Amygdala (tissue), 56 donors: Measurements from ENCODE around the gene GMPR2.

ENCODE experiments used
- DNase-seq, 56 donors: peaks; one replicate each; lab custom pipeline; 2025; lab: John Stamatoyannopoulos, UW

GMPR2 gene

DNA sequence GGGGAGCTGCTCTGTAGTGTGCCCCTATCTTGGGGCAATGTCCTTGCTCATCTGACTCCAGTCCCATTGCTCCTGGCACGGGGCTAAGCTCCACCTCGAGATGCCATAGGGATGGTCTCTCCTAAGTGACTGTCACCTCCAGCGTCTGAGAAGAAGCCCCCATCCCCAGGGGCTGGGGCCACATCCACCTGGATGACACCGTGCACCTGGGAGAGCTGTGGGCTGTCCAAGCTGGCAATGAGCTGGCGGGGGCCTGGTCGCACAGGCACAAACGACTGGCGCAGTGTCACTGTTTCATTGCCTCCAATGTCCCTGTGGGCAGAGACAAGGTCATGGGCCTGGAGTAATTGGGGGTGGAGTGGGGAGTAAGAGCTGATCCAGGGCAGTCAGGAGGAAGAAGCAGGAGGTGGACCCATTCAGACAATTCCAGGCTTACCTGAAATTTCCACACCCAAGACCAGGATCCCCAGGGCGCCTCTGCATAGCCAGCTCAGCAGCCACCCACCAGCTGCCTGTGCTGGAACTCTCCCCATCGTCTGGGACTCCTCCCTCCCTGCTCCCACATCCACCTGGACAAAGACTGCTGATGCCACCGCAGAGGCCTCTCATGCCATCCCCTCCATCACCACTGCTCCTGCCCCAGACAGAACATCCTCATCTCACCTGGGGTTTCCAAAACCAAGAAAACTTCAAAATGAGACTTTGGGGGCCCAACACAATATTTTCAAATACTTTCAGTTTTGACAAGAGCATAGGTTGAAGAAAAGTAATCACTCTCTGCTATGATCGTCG is 16.7 kb downstream of the GMPR2 start:
- DNase-seq = no peak

DNA sequence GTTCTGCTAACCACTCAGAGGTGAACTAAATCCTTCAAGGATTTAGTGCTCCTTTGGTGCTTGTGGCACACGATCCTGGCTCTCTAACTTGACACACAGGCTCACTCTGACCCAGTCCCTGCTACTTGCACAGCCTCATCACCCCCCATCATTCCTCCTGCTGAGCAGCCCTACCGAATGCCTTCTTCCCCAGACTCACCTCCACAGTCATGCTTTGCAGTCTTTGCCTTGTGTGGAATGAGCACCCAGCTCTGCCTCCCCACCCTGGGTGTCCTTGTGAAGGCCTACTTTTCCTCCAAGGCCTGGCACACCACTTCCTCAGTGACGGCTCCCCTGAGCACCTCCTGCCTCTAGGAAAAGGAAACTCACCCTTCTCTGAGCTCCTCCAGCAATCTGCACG is 17.6 kb downstream of the GMPR2 start:
- no peak for DNase-seq

DNA sequence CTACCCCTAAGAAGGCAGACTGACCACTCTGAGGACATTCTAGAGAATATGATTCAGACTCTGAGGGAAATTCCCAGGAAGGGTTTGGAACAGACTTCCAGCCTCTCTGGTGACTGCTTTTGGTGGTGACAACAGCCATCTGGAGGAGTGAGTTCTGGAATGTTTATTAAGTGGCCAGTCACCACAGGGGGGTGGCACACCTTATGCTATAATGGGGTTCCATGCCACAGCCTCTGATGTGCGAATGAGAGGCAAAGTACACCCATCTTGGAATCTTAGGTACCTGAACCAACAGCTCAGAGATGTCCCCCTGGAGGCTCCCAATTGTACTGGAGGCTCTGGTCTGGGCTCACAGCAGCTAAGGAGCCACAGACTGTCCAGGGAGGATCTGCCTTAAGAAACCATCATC is 19.2 kb downstream of the GMPR2 start:
- no peak for DNase-seq

DNA sequence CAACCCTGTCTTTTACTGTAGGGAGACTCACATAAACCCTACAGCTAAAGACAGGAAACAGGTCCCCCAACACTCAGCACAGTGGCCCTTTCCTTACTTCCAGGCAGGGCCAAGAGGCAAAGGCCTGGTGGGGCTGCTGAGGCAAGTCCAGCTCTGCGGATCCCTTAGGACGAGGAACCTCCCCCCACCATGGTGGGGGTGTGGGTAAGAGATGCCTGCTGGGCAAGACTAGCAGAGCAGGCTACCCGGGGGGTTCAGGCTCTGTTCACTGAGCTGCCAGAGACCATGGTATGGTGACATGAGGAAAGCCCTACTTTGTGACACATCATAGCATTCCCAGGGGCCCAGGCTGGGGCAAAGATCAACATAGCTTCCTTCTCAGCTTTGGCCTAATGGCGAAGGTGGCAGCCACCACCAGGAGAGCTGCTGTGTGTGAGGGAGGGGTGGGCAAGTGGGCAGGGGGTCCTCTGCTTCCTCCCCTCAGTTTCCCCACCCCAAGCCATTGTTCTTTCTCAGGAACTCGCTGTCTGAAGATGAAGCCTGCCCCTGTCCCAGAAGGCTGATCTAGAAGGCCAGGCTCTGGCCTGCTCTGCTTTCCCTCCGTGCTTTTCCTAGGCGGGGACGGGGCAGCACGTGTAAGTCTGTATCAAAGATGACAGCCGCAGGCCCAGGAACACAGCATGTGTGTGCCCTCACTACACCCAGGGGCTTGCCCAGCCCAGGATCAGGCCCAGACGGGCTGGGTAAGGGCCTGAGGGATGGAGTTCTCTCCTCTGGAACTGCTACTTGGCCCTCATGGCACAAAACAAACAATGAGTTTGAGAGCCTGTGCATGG is 19.8 kb downstream of the GMPR2 start:
- no peak for DNase-seq

DNA sequence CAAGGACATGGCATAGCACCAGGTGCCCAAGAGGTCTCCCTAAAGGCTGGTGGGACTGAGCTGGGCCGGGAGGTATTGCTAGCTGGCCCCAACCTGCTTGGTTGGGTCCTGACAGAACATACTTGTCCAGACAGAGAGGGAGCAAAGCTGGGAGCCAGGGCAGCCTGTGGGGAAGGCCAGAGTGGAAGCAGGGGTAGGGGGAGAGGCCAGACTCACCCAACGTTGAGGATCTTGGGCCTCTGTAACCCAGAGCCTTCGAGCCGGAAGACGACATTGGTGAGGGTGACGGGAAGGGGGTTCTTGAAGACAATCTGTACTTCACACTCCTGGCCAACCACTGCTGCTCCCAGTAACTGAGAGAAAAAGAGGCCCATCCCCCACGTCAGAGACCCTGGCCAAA is 21.2 kb downstream of the GMPR2 start:
- DNase-seq = no peak

DNA sequence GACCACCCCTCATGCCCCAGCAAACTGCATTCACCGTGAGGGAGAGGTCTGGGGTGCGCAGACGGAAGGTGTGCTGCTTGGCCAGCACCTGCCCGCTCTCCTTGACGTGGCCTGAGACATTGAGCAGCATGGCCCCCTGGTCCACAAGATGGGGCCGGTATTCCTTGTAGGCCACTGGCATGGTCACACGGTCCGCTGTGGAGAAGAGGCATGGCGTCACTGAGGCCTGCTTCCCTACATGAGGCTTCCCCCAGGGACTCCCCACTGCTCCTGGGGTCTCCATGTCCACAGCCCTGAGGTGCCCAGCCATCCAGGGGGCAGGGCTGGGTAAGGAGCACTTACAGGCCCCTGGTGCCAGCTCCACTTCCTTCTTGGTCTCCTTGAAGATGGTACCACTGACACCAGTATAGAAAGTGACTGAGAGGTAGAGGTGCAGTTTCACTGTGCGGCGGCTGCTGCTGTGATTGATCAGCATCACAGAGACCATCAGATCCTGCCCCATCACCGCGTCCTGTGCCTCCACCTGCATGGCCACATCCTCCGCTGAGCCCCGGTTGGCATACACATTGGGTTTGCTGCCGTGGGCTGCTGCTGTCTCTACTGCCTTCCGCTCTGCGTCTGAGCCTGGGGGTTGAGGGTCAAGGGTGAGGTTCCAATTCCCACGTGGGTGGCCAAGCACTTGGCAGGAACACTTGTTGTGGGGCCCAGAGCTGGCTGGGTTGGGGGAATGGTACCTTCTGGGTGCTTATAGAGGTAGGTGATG is 22.1 kb downstream of the GMPR2 start:
- DNase-seq = no peak

DNA sequence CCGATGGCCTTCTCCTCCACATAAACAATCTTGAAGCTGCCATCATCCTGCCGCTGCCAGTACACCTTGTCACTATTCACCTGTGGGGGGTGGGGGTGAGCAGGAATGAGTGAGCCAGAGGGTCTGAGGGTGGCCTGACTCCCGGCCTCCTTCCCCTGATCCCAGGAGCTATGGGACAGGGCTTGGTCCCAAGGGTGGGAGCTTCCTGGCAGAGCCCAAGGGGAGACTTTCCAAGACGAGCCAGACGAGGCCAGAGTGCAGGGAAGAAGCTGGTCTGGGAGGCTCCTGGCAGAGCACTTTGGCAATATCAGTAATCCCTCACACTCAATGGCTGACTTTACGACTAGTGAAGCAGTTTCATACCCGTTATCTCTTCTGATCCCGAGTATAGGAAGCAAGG is 22.7 kb downstream of the GMPR2 start:
- no peak for DNase-seq

DNA sequence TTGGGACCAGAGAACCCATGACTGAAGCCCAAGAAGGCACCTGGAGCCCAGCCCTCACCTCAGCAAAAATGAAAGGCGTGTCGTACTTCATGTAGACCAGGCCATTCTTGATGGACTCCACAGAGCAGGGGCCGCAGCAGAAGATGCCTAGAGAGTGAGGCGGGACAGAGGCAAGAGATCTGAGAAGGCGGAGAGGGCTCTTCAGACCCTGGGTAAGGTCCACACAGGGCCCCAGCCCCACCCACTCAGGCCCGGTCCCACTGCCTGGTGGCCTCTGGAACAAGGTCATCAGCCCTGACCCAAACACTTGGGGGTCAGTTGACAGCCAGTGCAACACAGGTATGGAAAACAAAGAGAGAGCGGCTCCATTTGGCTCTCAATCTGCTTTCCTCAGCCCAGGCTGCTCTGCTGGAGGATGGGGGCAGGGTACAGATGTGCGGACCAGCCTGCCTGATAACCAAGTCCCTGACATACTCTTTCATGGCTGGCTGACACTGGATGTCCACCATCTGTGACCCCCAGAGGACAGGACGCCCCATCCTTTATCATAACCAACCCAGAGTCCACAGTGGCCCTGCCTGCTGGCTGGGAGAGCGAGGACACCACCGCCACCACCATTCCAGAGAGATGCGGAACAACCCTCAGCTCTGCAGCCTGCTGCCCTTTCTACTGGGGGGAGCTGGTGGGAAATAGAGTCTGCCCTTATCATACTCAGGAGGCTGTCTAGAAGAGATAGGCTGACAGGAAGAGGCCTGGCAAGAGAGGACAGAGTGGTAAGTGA is 23.4 kb downstream of the GMPR2 start:
- no peak for DNase-seq

DNA sequence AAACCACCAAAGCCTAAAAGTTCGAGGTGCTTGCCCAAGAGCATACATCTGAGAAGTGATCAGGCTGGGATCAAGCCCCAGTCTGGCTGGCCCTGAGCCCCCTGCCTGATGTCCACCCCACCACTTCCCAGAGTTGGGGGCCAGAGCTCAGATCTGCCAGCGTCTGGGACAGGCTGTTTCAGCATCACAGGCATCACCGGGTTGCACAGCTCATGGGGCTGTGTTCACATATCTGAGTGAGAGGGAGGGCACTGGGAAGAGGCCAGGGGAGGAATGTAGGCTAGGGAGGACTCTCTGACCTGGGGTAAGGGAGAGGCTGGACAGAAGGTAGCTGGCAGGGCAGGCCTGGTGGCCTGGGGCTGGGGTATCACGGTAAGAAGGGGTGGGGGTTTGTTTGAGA is 24.2 kb downstream of the GMPR2 start:
- no peak for DNase-seq

DNA sequence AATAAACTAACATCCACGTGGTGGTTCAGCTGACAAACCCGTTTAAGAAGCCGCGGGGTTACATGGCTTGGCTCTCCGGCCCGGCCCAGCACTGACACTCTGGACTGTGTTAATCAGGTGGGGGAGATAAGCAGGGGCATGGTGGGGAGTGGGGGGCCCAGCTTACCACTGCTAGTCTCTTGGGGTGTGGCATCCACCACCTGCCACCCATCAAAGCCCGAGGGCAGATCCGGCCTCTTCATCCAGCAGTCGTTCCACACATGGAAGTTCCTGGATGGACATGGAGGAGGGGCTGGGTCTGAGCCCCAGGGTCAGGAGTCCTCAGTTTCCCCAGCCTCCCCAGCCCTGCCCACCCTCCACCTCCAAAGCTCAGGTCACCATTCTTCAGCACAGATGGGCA is 25.4 kb downstream of the GMPR2 start:
- DNase-seq = no peak

DNA sequence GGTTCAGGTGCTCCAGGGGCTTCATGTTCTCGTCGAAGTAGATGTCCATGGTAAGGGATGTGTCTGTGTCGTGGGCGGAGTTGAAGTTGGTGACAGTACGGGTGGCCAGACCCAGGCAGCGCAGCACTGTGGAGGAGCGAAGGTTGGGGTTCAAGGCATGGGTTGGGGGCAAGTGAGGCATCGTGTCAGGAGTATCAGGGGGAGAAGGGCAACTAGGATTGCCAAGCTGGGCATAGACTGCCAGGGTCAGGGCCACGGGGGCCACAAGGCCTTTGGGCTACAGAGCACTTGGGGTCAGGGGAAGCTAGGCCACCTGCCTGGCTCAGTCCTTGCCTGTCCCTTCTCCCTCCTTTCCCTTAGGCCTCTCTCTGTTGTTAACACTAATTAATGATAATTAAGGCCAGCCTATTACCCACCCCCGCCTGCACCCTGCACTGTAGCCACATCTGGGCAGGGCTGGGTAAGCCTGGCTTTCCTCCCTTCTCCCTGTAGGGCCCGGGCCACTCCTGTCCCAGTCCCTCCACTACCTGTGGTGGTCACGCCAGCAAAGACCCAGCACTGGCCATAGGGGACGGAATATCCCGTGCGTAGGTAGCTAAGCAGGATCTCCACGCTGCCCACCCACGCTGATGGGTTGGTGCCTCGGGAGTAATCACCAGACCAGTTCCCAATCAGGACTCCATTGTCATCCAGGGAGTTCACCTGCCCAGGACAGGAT is 26.0 kb downstream of the GMPR2 start:
- no peak for DNase-seq

DNA sequence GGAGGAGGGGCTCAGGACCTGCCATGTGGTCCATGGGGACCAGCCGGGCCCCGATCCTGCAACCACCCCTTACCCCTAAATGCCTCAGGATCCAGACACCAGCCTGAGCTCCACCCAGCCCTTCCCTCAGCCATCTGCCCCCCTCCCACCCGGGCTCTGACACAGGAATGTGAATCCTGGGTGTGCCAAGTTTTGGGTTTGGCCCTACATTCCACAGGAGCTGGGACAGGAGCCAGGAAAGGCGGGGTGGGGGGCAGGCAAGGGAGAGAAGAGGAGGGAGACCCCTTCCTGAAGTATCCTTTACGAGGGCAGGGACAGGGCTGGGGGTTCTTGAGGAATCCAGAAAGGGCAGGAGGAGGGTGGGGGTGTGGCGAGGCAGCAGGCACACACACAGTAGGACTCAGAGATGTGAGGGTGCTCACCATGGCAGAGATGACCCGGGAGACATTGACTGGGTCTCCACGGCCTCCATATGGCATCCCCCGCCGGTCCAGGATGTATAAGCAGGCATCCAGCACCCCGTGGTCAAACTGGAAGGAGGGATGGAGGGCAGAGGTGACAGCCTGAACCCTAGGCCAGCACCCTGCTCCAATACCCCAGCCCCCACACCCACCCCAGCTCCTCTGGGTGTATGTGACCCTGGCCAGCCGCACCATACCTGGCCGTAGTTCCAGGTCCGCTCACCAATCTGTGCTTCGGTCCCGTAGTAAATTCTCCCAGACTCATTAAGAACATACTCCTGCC is 26.7 kb downstream of the GMPR2 start:
- no peak for DNase-seq

DNA sequence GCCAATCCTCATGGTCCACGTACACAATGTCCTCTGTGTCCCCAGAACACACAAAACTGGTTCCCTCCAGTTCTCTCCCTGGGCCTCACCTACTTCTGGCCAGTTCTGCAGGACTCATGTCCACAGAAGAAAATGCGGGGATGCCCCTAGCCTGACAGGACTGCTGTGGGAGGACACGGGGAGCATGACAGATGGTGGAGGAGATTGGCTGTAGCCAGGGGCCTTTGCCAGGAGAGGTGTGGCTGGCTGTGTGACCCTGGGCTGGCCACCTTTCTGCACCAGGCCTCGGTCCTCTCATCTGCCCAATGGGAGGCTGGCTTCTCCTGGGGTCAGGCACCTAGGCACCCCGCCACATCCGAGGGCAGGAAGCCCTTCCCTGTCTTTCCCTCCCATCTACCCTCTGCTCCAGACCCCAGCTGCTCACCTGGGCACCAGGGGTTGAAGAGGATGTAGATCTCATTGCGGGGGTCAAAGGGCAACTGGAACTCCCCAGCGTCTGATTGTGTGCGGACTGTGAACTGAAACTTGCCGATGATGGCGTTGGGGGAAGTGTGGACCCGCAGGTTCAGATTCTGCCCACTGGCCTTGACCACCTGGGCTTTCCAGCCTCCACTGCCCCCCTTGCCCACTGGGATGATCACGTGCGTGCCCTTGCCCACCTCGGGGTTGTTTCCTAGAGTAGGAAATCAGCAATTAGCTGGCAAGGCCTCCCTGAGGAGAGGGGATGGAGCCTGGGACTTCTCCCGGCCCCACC is 27.5 kb downstream of the GMPR2 start:
- no peak for DNase-seq

DNA sequence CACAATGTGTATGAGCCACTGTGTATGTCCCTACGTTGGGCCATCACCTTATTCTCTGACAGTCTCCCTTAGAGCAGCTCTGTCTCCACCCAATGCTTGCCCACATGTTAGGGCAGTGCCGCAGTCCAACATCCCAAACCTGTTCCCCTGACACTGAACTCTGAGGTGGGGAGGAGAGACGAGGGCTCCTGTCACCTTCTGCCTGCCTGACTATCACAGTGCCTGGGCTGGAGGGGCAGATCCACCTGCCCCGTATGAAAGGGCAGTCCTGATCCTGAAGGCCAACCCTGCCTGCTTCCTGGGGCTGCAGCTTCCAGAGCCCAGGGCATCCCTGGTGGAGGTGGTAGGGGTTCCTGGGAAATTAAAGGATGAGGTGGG is 28.0 kb downstream of the GMPR2 start:
- DNase-seq = no peak

DNA sequence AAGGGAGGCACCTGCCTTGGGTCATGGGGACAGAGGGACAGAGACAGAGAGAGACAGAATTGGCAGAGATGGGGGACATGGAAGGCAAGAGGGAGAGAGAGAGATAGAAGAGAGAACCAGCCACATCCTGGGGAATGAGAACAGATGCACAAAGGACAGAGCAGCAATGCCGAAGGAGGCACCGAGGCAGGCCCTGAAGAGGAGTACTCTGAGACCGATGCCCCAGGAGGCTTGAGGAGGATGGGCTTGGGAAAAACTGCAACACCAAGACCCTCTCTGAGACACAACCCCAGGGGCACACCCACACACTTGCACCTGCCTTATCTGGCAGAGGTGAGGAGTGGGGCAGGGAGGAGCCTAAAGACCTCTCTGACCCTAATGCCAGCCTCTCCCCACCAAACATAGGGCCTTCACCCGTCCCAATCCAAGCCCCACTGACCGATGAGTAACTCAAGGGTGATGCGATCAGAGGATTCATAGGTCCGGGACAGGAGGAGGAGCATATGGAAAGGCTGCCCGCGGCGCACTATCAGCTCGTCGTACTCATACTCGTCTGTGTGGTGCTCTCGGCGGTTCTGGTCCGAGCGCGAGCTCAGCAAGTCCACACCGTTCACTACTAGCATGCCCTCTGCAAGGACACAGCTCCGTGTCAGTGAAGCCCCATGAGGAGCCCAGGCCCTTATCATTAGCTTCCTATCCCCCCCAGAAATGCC is 28.7 kb downstream of the GMPR2 start:
- DNase-seq = no peak

DNA sequence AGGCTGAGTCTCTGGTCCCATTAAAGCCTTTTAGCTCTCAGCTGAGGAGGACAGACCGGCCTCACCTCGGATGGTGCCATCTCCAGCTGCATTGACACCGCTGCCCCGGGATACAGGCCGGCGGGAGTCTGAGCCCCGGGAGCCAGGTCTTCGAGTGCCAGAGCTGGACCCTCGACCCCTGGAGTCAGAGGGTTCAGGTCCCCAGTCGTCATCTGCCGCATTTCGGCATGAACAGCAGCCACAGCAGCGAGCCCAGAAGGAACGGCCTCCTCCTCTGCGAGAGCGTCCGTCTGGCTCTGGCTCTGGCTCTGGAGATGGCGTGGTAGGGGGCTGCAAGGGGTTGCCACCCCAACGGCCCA is 29.2 kb downstream of the GMPR2 start:
- DNase-seq = no peak

DNA sequence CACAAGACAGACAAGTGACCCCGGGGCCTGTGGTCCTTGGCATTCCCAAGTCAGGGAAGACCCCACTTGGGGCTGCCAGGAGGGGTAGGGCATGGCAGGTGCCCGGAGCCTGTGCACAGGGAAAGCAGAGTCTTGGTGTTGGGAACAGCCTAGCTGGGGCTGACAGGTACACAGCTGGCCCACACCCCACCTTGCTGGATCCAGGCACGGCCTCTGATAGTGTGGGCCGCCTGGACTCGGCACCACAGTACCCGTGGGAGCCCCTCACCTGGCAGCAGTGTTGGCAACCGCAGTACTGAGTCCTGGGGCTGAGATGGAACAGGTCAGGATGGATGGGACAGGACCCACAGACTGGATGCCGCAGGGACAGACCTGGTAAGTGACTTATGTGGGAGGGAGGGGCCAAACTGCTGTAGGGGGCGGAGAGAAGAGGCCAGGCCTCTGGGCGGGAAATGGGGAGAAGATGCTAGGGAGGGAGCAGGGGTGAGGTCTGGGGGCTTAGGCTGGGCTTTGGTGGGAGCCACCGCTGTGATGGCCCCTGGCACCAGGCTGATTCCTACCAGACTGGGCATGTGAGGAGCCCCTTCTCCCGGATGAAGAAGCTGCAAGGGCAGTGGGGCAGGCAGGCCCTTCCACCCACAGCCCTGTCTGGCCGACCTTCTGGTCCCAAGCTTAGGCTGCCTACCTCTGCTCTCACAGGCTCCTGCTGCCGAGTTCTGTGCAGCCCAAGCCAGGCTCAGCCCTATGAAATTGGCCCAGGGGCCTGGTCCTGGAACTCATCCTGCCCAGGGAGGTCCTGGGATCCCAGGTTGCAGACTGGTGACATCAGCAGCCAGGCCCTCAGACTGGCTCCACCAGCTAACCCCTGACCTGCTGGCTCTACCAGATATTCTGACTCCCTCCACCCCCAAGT is 30.3 kb downstream of the GMPR2 start, which contains the start of gene TGM1:
TSS of gene TGM1 (minus strand) at position 357 of the 913 bp plus-strand sequence. CDS start 825 bp downstream, outside the sequence.
- no peak for DNase-seq
